Smooth muscle cell of the brain vasculature (primary cell): ENCODE results near the gene TOR4A.
"Not testable (repeated sequence)": the region's sequence is repeated elsewhere in the genome, so short reads cannot be mapped to it uniquely, and the experiment has no call there.

Experiments
- DNase-seq: peaks from one replicate; pipeline ENCODE4 v3.0.0-alpha.2; 2012; ENCODE audit warnings: low read depth, low spot score

Gene TOR4A

DNA sequence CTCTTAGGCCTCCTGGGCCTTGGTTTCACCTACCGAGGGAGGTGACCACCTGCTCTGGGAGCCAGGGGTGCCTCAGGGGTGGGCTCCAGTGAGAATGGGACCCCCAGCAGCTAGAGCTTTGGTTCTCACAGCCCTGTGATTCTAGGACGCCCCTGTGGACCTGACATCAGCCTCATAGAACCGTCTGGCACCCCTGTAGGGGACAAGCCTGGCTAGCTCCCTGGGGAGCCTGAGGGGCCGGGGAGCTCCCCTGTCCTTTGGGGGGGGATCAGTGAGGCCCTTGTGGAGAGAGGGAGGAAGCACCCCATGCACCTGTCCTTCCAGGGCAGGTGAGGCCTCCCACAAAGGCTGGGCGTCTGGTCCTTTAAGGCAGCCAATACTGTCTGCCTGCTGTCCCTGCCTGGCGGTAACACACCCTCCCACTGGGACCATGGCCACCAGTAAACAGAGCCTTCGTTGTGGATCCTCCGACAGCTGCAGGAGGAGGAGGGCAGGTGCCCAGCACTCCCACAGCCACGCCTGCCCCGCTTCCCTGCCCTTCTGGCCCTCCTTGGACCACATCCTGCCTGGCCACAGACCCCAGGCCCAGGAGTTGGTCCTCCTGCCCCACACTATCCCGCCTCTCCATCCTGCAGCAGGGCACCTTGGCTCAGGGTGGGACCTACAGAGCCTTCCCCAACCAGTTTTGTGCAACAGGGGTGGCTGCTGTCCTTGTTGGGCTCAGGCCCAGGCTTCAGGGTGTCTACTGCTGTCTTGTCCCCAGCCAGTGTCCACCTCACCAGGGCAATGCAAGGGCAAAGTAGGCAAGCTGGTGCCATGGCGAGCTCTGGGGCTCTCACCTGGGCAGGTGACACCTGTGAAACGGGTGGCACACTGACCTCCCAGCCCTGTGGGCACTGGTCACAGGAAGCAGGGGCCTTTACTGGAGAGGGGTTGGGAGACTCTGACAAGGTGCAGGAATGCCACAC, 39.5 kb upstream of the TOR4A start:
- DNase-seq, result no peak

DNA sequence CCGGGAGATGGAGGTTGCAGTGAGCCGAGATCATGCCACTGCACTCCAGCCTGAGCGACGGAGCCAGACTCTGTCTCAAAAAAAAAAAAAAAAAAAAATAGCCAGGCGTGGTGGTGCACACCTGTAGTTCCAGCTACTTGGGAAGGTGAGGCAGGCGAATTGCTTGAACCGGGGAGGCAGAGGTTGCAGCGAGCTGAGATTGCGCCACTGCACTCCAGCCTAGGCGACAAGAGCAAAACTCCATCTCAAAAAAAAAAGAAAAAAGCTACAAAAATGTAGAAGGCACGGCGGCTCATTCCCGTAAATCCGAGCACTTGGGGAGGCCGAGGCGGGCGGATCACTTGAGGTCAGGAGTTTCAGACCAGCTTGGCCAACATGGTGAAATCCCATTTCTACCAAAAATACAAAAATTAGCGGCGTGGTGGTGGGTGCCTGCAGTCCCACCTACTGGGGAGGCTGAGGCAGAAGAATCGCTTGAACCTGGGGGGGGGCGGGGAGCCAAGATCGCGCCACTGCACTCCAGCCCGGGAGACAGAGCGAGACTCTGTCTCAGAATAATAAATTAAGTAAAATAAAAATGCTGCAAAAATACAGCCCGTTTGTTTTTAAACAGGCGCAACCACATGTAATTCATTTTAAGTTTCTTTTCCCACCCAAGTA, 37.9 kb upstream of the TOR4A start:
- not testable (repeated sequence) for DNase-seq

DNA sequence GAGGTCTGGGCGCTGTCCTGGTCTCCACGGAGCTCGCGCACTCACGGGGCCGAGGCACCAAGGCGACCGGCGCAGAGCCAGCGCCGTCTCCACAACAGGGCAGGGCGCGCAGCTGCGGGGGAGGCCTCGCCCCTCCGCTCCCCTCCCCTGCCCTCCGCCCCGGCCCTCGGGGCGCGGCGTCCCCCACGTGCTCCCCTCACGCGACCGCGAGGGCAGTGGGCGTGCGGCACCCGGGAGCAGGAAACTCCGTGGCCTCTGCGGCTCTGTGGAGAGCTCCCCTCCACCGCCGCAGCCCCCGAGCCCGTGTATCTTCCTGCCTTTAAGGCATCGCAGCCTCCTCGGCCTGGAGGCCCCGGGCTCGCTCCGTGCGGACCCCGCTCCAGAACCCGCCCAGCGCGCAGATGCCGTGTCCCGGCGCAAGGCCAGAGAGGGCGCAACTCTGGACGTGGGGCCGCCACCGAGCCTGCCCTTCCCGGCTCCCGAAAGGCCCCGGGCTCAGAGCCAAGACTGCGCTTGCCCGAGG, 37.1 kb upstream of the TOR4A start:
- DNase-seq, result peak; percentile 35

- DNase-seq, result peak; percentile 100
These were observed 36.6 kb upstream of the TOR4A start, which contains the start of gene TUBB4B for GRCh38 chr9:137240841-137241489. Gene TUBB4B, plus strand, starts transcription at chr9:137241287. Its CDS starts 74 bp downstream, at chr9:137241361.

DNA sequence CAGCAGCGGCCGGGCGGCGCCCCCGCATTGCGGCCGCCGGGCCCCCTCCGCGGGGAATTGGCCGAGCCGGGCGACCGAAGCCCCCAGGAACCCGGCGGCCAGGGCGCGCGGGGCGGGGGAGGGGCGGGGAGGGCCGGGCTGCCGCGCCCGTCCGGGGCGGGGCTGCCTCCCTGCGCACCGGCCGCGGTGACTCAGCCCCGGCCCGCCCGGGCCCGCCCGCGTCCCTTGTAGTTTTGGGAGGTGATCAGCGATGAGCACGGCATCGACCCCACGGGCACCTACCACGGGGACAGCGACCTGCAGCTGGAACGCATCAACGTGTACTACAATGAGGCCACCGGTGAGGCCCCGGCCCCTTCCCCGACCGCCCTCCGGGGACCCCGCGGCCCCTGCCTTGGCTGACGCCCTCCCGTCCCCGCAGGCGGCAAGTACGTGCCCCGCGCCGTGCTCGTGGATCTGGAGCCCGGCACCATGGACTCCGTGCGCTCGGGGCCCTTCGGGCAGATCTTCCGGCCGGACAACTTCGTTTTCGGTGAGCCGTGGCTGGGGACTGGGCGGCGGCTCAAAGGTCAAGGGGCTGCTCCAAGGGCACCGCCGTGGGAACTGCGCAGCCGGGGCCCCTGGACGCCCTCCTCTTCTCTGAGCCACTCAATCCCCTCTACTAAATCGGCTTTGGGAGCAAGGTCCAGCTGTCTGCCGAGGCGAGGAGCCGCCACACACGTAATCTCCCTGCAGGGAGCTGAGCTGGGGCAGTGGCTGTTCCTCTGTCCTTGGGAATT, 35.8 kb upstream of the TOR4A start:
- DNase-seq, result no peak

- no peak for DNase-seq
These were observed 35.0 kb upstream of the TOR4A start for GRCh38 chr9:137242269-137243203.

- DNase-seq, result not testable (repeated sequence)
These were observed 34.3 kb upstream of the TOR4A start for GRCh38 chr9:137243266-137243625.

DNA sequence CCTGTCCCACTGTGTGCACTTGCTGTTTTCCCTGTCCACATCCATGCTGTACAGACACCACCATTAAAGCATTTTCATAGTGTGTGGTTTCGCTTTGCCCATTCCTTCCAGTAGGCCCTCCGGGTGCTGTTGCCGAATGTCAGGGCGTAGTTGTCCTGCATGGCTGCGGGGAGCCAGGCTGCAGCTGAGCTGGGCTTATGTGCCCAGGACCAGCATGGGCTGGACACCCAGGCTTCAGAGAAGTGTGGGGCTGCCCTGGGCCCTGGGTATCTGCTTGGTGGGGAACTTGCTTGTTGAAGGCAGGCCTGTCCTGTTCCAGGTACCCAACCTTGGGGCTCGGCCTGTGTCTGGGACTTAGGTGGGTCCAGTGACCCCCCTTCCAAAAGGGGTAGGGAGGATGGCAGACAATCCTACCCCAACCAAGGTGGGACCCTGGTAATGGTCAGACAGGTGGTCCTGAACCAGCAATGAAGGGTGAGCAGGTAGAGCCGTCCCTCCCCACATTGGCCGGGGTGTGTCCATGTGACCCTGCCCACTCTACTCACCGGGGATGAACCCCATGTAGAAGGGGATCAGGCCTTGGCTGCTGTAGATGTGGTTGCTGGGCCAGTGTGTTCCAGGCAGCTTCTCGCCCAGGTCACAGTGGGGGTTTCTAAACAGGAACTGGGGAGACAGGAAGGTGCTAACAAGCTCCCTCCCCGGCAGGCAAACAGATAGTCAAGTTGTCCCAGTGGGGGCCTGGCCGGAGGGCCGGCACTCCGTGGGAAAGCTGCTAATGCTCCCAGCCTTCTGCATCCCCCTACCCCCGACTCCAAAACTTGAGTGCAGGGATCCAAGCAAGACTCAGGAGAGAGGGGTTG, 33.7 kb upstream of the TOR4A start:
- DNase-seq, result no peak

DNA sequence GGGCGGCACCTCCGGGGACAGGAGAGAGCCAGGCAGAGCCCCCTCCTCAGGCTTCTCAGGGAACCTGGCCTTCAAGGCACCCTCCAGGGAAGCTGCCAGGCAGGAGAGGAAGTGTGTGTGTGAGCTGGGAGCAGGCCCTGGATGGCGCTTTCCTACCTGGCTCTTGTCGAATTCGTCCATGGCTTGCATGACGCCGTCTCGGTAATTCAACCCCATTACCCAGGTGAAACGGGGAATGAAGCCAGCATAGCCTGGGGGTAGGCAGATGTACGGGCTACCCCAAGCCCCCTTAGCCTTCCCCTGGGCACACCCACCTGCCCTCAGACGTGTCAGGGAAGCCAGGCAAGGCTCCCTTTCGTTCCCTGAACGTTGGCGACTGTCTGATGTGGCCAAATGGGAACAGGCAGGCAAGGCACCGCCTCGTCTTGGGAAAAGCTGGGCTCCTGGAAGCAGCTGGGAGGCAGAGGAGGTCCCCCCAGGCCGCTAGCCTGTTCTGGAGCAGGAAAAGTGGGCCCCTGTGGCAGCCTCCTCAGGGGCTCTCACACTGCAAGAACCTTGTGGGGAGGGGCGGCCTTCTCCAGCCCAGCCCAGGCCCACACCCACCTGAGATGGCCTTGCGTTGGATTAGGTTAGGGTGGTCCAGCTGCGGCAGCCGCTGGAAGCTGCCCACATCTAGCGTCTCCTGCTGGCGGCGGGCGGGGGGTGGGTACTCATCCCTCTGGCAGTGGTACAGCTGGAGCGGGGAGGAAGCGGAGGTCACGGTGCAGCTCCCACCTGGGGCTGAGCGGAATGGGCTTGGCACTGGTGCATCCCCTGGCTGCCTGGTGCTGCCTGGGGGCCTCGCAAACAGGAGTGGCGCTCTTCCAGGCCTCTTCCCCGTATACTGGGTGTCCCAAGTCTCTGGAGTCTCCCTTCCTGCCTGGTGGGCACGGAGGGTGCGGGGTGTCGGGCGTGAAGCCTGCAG, 32.8 kb upstream of the TOR4A start:
- no peak for DNase-seq

DNA sequence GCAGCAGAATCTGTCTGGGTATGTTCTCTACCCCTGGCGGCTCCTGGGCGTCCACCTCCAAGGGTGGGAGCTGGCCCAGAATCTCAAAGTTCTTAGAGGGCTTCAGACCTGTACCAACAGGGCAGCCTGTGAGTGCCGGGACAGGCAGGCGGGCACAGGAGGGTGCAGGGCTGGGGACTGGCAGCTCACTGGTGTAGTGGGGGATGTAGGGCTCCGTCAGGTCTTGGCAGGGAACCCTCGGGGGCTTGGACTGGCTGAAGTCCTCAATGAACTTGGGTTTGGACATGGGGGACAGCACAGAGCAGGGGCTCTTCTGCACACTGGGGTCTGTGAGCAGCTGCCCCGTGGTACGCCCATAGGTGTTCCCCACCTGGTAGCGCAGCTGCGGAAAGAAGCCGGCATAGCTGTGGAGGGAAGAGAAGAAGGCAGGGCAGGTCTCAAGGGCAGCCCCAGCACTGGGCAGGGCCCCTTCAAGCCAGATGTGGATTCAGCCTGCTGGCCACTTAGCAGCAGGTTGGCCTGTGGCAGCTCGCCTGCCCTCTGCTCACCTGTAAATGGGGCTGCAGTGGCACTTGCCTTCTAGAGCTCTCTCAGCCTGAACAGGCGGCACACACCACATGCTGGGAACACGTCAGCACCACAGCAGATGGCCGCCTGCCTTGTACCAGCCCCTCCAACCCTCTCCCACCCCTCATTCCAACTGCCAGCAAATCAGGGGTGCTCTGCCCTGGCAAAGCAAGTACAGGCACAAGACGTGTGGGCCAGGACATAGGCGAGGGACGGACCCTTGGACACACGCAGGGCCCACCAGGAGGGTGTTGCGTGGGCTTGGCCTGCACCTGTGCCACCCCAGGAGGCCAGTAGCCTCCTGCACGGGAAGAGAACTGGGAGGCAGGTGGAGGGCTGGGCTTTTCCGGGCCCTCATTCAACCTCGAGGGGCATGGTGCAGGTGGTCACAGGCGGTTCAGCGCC, 31.8 kb upstream of the TOR4A start:
- no peak for DNase-seq

DNA sequence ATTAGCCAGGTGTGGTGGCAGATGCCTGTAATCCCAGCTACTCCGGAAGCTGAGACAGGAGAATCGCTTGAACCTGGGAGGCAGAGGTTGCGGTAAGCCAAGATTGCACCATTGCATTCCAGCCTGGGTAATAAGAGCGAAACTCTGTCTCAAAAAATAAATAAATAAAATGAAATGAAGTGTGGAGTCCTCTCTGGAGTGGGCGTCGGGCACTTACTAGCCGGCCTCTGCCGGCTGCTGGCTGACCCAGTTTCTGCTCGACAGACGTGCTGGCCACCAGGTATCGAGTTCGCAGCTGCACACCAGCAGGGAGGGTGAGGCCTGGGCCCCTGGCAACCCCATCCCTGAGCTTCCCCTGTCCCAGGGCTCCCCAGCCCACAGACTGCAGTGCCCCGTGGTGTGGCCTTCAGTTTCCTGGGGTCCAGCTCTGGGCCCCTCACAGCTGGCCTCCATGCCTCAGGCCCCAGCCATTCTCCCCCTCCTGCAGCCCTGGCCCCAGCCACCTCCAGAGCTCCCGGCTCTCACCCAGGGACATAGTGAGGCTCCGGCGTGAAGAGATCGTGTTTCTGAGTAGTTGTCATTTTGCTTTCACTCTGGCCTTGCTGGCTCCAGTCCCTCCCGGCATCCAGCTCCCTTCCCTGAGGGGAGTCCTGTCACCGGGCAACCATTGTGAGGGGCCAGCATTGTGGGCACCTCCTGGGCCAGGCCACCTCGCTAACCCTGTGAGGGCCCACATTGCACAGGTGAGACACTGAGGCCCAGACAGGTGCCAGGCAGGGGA, 30.2 kb upstream of the TOR4A start:
- no peak for DNase-seq

DNA sequence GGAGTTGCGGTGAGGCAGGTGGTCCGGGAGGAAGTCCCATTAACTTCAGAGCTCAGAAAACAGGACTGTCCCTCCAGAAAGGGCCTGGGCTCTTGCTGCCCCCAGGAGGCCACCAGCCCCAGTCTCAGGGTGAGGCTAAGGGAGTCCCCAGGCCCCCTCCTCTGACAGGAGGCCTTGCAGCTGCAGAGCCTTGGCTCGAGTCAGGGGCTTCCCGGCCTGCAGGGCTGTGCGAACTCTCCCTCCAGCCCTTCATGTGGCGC, 29.7 kb upstream of the TOR4A start:
- DNase-seq, result no peak

GRCh38 chr9:137250329-137251193, 27.0 kb upstream of the TOR4A start:
- DNase-seq, result no peak

DNA sequence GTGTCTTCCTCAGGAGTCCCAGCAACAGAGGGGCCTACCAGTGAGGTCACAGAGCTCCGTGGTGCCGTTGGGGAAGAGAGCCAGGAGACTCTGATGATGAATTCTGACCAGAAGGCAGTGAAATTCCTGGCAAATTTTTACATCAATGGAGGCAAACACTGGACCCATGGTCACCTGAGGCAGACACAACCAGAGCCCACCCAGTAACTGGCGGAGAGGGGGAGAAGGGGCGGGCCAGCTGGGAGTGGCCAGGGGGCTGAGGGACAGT, 26.4 kb upstream of the TOR4A start, which contains the start of gene STPG3:
STPG3 (plus strand) TSS at position 93 of the 268 bp plus-strand sequence; CDS start at position 94, 1 bp downstream.
- DNase-seq, result no peak

DNA sequence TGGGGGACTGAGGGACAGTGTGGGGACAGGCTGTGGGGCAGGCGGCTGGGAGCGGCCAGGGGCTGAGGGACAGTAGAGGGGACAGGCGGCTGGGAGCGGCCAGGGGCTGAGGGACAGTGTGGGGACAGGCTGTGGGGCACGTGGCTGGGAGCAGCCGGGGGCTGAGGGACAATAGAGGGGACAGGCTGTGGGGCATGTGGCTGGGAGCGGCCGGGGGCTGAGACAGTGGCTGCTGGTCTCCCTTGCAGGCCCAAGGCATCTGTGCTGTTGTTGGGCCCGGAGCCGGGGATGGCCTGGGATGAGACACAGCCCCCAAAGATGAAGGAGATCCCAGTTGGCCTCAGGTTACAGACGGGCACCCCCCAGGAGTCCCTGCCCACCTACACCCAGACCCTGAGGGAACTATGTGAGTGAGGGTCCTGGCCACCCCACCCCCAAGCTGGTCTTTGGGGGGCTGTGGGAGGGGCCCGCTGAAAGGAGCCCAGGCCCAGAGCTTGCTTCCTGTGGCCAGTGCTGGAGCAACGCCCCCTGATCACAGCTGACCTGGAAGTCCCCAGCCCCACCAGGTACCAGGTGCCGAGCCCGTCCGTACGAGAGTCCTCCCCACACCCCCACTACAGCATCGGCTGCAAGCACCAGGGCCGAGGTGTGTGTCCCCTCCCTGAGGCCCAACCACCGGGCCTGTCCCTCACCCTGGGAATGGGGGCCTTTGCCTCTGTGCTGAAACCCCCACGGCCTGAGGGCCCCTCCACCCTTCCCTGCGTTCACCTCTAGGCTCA, 25.8 kb upstream of the TOR4A start:
- DNase-seq, result no peak
